GM10266 (cell line): ENCODE results near the gene CLMP.
"Not testable (repeated sequence)": the region's sequence is repeated elsewhere in the genome, so short reads cannot be mapped to it uniquely, and the experiment has no call there.

Experiments used
- DNase-seq: peaks from one replicate; pipeline ENCODE4 v3.0.0; 2012; ENCODE audit errors: extremely low spot score
- TF ChIP-seq, protein P1 (sequence below): IDR thresholded peaks from 2 replicates; pipeline ENCODE4 v1.5.1; 2012; ENCODE audit warnings: mild to moderate bottlenecking, low read depth; ENCODE audit not compliant: control insufficient read depth, insufficient read depth; ENCODE audit errors: missing control alignments

The CLMP gene

DNA sequence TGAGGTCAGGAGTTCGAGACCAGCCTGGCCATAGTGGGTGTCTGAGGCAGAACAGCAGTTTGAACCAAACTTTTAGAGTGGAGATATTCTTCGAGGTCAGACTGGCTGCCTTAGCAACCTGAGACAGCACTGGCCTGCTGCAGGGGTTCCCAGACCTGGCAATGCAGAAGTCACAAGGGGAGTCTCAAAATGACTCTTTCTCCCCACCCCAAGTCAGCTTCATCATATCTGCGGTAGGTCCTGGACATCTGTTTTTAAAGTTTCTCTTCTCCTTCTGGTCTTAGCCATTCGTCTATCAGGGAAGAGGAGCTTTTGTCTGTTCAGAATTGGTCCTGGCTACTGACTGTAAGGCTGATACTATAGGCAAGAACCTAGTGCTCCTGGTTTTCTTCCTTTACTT lies 14.5 kb upstream of the CLMP start:
- DNase-seq = no peak
- TF ChIP-seq, protein P1, sequence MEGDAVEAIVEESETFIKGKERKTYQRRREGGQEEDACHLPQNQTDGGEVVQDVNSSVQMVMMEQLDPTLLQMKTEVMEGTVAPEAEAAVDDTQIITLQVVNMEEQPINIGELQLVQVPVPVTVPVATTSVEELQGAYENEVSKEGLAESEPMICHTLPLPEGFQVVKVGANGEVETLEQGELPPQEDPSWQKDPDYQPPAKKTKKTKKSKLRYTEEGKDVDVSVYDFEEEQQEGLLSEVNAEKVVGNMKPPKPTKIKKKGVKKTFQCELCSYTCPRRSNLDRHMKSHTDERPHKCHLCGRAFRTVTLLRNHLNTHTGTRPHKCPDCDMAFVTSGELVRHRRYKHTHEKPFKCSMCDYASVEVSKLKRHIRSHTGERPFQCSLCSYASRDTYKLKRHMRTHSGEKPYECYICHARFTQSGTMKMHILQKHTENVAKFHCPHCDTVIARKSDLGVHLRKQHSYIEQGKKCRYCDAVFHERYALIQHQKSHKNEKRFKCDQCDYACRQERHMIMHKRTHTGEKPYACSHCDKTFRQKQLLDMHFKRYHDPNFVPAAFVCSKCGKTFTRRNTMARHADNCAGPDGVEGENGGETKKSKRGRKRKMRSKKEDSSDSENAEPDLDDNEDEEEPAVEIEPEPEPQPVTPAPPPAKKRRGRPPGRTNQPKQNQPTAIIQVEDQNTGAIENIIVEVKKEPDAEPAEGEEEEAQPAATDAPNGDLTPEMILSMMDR = no peak

DNA sequence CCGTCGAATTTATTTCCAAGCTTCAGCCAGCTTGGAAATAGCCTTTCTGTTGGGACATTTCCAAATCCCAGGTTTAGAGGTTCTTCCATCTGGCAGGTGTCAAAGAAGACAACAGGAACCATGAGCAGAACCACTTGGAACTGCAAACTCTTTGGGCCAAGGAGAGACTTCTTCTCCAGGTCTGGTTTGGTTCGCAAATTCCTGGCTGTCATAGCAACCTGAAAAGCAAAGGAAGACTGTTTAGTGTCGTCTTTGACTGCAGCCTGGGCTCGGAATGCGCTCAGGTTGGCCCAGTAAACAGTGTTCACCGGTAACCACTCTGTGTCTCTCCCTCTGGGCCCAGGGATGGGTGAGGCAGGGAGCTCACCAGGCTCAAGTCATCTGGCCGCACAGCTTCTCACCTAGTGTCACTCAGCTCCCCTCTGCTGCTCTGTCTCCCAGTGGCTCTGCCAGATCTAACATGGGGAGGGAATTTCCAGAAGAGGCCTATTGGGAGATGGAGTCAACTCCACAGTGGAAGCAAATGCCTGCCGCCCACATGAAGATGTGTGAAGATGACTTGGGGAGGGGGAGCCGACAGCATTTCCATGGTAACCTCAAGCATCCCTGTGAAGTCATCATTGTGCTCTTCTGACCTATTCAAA lies 11.9 kb upstream of the CLMP start:
- no peak for DNase-seq
- TF ChIP-seq, protein P1 = no peak

DNA sequence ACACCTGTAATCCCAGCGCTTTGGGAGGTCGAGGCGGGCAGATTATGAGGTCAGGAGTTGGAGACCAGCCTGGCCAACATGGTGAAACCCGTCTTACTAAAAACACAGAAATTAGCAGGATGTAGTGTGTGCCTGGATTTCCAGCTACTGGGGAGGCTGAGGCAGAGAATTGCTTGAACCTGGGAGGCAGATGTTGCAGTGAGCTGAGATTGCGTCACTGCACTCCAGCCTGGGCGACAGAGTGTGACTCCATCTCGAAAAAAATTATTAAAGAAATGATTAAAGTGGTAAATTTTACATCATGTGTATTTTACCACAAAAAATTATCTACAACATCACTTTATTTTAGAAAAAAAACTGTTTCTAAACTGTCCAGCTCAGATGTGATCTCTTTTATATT lies 11.0 kb upstream of the CLMP start:
- not testable (repeated sequence) for DNase-seq

DNA sequence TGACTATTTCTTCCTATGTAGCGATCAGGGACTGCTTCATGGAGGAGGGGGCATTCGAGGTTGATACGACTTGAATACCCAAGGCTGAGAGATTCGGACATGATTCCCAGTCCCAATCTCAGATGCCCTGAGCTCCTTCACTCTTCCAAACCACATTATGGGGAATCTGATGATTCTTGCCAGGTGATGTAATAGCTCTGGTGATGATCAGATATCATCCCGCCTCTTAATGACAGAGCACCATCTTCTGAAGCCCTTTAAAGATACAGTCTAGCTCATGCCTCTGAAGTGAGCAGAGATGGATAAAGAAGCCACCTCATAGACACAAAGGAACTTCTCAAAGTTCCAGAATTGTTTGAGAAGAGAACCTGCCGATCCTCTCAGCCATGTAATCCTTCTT lies 8.9 kb upstream of the CLMP start:
- DNase-seq = no peak

DNA sequence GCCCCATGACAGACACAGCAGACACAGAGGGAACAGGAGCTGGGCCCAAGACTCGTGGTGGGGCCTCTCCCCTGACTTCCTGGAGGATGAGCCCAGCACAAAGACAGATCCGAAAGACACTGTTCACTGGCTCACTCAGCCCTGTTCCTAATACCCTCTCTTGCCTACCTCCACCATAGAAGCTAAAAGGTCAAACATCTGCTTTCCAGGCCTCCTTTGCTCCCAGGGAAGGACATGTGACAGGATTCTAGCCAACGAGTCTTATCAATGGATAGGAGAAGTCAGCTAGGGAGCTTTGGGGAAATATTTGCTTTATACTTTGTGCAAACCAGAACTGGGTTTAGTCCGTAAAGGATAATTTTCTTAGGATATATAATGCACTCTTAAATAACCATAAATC lies 8.4 kb upstream of the CLMP start:
- DNase-seq = no peak
- TF ChIP-seq, protein P1 = no peak

More for the DNA sequence above, 8.9 kb upstream of the CLMP start:
- TF ChIP-seq, protein P1 = no peak

DNA sequence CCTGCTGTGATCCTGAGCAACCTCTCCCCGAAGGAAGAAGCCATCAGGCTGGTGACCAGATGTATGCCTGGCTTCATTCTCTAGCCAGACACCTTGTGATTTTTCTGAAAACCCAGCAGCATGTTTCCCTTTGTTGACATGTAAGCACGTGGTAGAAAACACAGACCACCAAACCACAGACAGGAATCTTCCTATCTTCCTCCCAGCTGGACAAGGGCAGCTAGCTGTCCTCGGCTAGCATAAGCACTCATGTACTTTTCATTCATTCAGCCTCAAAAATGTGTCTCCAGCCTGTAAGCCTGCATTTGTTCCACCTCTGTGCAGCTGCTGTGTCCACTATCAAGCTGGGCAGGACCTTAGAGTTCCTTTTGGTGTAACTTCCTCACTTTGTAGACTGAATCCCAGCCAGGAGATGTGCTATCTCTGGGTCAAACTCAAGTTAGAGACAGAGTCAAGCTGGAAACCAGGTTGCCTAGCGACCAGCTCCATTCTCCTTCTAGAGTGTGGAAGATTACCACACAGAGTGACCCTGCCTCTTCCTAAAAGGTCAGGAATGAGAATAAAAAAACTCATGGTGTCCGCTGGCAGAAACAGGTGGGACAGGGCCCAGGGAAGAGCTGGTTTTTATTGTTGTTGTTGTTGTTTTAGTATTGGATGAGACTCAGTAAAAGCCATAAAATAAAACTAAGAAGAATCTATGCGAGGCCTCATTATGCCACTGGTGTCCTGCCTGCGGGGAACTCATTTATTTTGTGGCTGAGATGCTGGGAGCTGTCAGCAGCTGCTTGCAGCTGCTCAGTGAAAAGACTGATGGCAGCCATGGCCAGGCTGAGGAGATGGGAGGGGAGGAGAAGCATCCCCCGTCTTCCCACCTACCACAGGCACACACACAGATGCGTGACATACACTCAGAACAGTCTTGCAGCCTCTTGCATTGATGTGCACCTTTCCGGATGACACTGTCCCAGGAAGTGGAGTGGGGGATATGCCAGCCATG lies 7.4 kb upstream of the CLMP start:
- no peak for DNase-seq

DNA sequence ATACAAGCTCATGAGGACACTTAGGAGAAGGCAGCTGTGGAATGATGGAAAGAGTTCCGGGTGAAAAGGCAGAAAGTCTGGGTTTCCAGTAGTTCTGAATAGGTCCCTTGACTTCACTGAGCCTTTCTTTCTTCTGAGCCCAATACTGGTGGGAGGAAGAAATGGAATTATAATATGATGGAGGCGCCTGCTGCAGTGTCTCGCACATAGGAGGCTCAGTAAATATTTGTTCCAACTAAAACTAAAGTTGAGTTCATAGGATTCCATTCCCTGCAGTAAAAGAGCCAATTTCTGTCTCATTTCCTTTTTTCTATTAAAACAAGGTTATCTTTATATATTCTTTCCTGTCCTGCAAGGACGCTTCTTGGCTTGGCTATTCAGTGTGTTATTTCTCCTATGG lies 5.2 kb upstream of the CLMP start:
- DNase-seq = no peak
- TF ChIP-seq, protein P1 = no peak

More for the DNA sequence above, 7.4 kb upstream of the CLMP start:
- TF ChIP-seq, protein P1 = no peak
